CD8-positive, alpha-beta memory T cell (primary cell): ENCODE data around the gene IGF2R. TPM values are rescaled to one million over a fixed set of nuclear protein-coding genes. Genes with fewer than 3 reads are reported as not detected.

Experiments used
- CTCF ChIA-PET: fragments of 350-600 bp; sonication (Branson Sonifier 250); formaldehyde crosslinking; loops from one replicate; lab custom pipeline; 2021; ENCODE audit warnings: antibody characterized with exemption; lab: Charles Lee
- POLR2A ChIA-PET: fragments of 350-600 bp; sonication (Branson Sonifier 250); formaldehyde crosslinking; loops from one replicate; lab custom pipeline; 2021; ENCODE audit warnings: antibody characterized with exemption; lab: Charles Lee
- DNase-seq, 5 donors: peaks; one replicate each; pipeline versions ENCODE4 v3.0.0 to v3.0.0-alpha.2; 2020 to 2022; ENCODE audit warnings: mixed read lengths in 1 of 5
- H3K27ac ChIP-seq: one replicate; pipeline ENCODE4 v1.7.0; 2013; ENCODE audit warnings: low read depth, mild to moderate bottlenecking, low read length, moderate library complexity
- H3K27me3 ChIP-seq: 2 replicates; pipeline ENCODE4 v1.7.0; 2013; ENCODE audit warnings: low read length, mild to moderate bottlenecking; ENCODE audit not compliant: insufficient read depth, poor library complexity, severe bottlenecking
- H3K36me3 ChIP-seq: 2 replicates; pipeline ENCODE4 v1.7.0; 2013; ENCODE audit warnings: mild to moderate bottlenecking, low read length, moderate library complexity; ENCODE audit not compliant: insufficient read depth
- H3K4me1 ChIP-seq: 2 replicates; pipeline ENCODE4 v1.7.0; 2013; ENCODE audit warnings: mild to moderate bottlenecking, low read length, moderate library complexity; ENCODE audit not compliant: insufficient read depth
- H3K4me3 ChIP-seq: 2 replicates; pipeline ENCODE4 v1.7.0; 2013; ENCODE audit warnings: mild to moderate bottlenecking, low read length
- H3K9me3 ChIP-seq: 2 replicates; pipeline ENCODE4 v1.7.0; 2013; ENCODE audit warnings: mild to moderate bottlenecking, low read length
- H3K27ac Mint-ChIP-seq, 8 donors: one replicate each; pipeline ENCODE4 v1.8.0; 2020 to 2021; ENCODE audit warnings: mixed read lengths in 8 of 8, mild to moderate bottlenecking in 6 of 8, inconsistent platforms in 3 of 8, moderate library complexity in 3 of 8
- H3K27me3 Mint-ChIP-seq, 2 donors: one replicate each; pipeline ENCODE4 v1.8.0; 2020 to 2021; ENCODE audit warnings: mixed read lengths in 2 of 2, mild to moderate bottlenecking in 1 of 2, moderate library complexity in 1 of 2
- H3K36me3 Mint-ChIP-seq, 3 donors: one replicate each; pipeline ENCODE4 v1.8.0; 2020 to 2021; ENCODE audit warnings: mixed read lengths in 3 of 3, inconsistent platforms in 1 of 3, mild to moderate bottlenecking in 1 of 3
- H3K4me1 Mint-ChIP-seq, 3 donors: one replicate each; pipeline ENCODE4 v1.8.0; 2020 to 2021; ENCODE audit warnings: mixed read lengths in 3 of 3, inconsistent platforms in 1 of 3, mild to moderate bottlenecking in 1 of 3
- H3K4me3 Mint-ChIP-seq, 7 donors: one replicate each; pipeline ENCODE4 v1.8.0; 2020 to 2021; ENCODE audit warnings: mixed read lengths in 7 of 7, mild to moderate bottlenecking in 6 of 7, moderate library complexity in 4 of 7, inconsistent platforms in 2 of 7
- H3K9me3 Mint-ChIP-seq, 5 donors: one replicate each; pipeline ENCODE4 v1.8.0; 2020 to 2022; ENCODE audit warnings: mixed read lengths in 5 of 5, mild to moderate bottlenecking in 3 of 5, moderate library complexity in 2 of 5, inconsistent platforms in 1 of 5
- polyA plus RNA-seq: library from polyadenylated mRNA; unstranded; fragments of 300-500 nt; fragmentation: Illumina TruSeq; gene quantifications from one replicate; pipeline ENCODE4 v1.2.3, GENCODE V29; 2021
- total RNA-seq, 2 experiments: library from RNA; stranded (reverse); gene quantifications; one replicate each; pipeline ENCODE4 v1.2.3, GENCODE V29; 2021

Gene IGF2R
- total and polyA plus RNA-seq, 3 experiments from 2014 or later = 27.5 to 93.7 (median 91.4) TPM

DNA sequence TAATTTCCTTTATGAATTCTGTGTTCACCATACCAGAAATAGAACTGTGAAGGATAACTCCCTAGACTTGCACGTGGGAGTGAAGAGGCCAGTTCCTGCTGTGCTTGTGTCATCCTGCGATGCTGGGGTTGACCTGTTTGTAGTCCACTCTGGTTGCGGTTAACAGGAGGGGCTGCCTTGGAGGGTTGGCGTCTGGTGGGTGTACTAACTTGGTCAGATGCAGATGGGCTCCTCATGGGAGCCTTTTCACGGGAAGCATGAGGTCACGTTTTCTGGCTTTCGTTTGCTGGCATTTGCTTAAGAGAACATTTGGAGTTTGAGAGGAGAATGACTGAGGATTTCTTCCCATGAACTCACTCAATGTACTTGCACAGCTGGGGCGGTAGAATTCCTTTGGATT, 41.2 kb downstream of the IGF2R start:
- peak overlapping the region in 1 of 8 donors; percentile 29 for H3K27ac Mint-ChIP-seq

DNA sequence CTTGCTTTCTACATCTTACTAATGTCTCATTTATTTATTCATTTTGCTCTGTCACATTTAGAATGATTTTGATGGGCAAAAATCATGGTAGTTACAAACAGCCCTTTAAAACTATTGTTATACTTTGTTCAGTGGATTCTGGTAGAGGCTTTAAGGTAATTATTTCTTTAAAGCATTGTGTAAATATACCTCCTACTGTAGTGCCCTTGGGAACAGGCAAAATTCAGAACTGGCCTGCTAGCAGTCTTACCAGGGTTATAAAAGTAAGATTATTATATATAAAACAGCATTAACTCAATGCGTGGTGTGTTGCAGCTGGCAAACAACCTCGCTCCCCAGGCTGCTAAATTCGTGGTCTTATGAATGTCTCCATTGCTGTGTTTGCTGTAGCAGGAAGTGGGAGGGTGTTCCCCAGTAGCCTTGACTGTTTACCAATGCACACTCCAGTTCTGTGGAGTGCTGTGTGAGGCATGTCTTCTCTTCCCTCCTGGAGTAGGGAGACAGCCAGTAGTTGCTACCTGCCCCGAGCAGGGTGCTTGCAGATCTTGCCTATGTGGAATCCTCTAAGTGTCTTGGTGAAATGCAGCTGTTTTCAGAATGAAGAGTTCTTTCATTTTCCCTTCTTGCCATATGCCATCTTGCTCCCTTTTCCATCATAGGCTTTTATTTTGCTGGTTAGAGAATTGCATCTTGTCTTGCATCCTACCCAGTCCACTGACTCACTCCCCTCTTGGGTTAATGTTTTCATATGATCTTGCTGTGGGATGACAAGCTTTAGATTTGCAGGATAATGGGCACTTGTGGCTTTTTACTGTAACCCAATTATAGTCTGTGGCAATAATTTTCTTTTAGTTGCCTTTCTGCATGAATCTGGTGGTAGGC, 45.3 kb downstream of the IGF2R start:
- H3K36me3 ChIP-seq = peaks cover 21% of the 10 kb centered on the region
- Mint-ChIP-seq H3K27me3 (no peaks in the 10 kb centered on the region), H3K9me3 (no peaks in the 10 kb centered on the region), H3K36me3 (peaks cover 26 to 41% (median 29%) of the 10 kb centered on the region in 3 donors), H3K4me3 (peak overlapping the region; percentile 4 to 86 (median 76)), H3K4me1 (peaks cover 49 to 73% (median 73%) of the 10 kb centered on the region in 3 donors), H3K27ac (peak overlapping the region; percentile 64 to 97 (median 89))
- peaks cover 42% of the 10 kb centered on the region for H3K4me1 ChIP-seq
- H3K27ac ChIP-seq = no peak overlapping the region
- peak in 1 of 5 donors; percentile 23 for DNase-seq
- ChIA-PET POLR2A (interaction anchor here (1.2 kb wide), 1 partner anchor 32 kb away, joined by 4 read pairs; no protein-coding TSS in a partner anchor), CTCF (no interaction called here)
- no peaks in the 10 kb centered on the region for H3K9me3 ChIP-seq
- H3K4me3 ChIP-seq = peak overlapping the region; percentile 16
- no peaks in the 10 kb centered on the region for H3K27me3 ChIP-seq

More for the DNA sequence above, 41.2 kb downstream of the IGF2R start:
- Mint-ChIP-seq H3K4me3 (no peak overlapping the region), H3K4me1 (peaks cover 47 to 68% (median 61%) of the 10 kb centered on the region in 3 donors), H3K9me3 (no peaks in the 10 kb centered on the region), H3K27me3 (no peaks in the 10 kb centered on the region), H3K36me3 (peaks cover 16 to 47% (median 33%) of the 10 kb centered on the region in 3 donors)
- Histone ChIP-seq H3K9me3 (no peaks in the 10 kb centered on the region), H3K36me3 (peaks cover 21% of the 10 kb centered on the region), H3K27ac (no peak overlapping the region), H3K4me3 (no peak overlapping the region), H3K4me1 (peaks cover 30% of the 10 kb centered on the region), H3K27me3 (no peaks in the 10 kb centered on the region)
- ChIA-PET CTCF (no interaction called here), POLR2A (no interaction called here)
- DNase-seq = no peak

DNA sequence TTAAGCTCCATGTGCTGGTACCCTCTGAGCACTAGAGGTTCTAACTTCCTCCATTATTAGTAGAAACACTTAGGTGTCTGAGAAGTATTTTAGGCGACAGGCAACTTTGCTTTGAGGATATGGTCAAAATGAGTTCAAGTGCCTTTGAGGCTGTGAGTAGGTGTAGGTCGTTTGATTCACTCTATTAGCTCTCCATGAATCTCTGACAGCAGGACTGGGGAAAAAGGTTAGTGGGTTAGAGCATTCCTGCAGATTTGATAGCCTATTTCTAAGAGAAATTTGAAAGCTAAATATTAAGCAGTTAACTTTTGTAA, 45.9 kb downstream of the IGF2R start:
- Histone ChIP-seq H3K27me3 (no peaks in the 10 kb centered on the region), H3K36me3 (peaks cover 18% of the 10 kb centered on the region), H3K4me1 (peaks cover 42% of the 10 kb centered on the region), H3K9me3 (no peaks in the 10 kb centered on the region), H3K4me3 (no peak overlapping the region), H3K27ac (no peak overlapping the region)
- H3K9me3 Mint-ChIP-seq = no peaks in the 10 kb centered on the region
- DNase-seq = no peak
- H3K36me3 Mint-ChIP-seq = peaks cover 26 to 36% (median 29%) of the 10 kb centered on the region in 3 donors
- H3K4me1 Mint-ChIP-seq = peaks cover 49 to 73% (median 73%) of the 10 kb centered on the region in 3 donors
- ChIA-PET CTCF (no interaction called here), POLR2A (interaction anchor here (1.2 kb wide), 1 partner anchor 33 kb away, joined by 4 read pairs; no protein-coding TSS in a partner anchor)
- peak overlapping the region; percentile 64 to 97 (median 89) for H3K27ac Mint-ChIP-seq
- H3K27me3 Mint-ChIP-seq = no peaks in the 10 kb centered on the region
- H3K4me3 Mint-ChIP-seq = peak overlapping the region in 6 of 7 donors; percentile 67 to 86 (median 76)

DNA sequence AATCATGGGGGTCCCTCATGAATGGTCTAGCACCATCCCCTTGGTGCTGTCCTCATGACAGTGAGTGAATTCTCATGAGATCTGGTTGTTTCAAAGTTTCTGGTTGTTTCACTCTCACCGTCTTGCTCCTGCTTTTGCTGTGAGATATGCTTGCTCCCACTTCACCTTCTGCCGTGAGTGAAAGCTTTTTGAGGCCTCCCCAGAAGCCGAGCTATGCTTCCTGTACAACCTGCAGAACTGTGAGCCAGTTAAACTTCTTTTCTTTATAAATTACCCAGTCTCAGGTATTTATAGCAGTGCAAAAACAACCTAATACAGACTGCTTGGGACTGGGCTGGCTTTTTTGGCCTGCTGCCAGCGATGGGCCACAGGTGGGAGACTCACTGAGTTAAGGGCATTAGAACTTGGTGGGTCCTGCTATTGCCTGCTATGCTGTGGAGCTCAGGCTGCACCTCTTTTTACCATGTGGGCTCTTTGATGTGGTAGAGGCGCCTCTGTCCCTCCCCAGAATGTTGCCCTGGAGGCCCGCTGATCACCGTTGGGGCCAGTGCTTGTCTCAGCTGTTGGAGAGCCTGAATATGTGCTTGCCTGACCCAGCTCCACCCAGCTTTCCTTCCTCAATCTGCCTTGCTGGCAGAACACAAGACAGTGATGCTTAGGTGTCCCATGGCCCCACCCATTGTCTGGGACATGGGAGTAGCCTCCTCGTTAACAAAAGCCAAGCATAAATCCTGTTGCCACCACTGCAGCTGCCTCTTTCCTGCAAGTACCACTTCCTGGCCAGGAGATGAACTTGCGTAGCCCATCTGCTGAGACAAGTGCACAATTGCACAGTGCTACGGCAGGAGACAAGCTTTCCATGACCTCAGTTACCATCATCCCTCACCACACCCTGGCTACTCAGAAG, 47.1 kb downstream of the IGF2R start:
- Histone ChIP-seq H3K4me1 (peaks cover 42% of the 10 kb centered on the region), H3K4me3 (peak overlapping the region; percentile 24), H3K36me3 (peaks cover 6% of the 10 kb centered on the region), H3K9me3 (no peaks in the 10 kb centered on the region), H3K27ac (peak overlapping the region; percentile 28), H3K27me3 (no peaks in the 10 kb centered on the region)
- Mint-ChIP-seq H3K4me1 (peaks cover 49 to 75% (median 72%) of the 10 kb centered on the region in 3 donors), H3K27me3 (no peaks in the 10 kb centered on the region), H3K36me3 (peaks cover 19 to 26% (median 25%) of the 10 kb centered on the region in 3 donors), H3K27ac (peak overlapping the region; percentile 64 to 97 (median 93)), H3K9me3 (no peaks in the 10 kb centered on the region), H3K4me3 (peak overlapping the region; percentile 6 to 84 (median 76))
- POLR2A ChIA-PET = interaction anchor here (0.9 to 1.4 kb wide), 4 partner anchors 34 to 289 kb away, joined by 3 to 8 read pairs (median 4); partner anchors contain the start of genes IGF2R, MRPL18 and WTAP
- CTCF ChIA-PET = interaction anchor here (0.7 kb wide), 1 partner anchor 35 kb away, joined by 3 read pairs; no protein-coding TSS in a partner anchor
- peak in 4 of 5 donors; percentile 24 to 65 (median 40) for DNase-seq

DNA sequence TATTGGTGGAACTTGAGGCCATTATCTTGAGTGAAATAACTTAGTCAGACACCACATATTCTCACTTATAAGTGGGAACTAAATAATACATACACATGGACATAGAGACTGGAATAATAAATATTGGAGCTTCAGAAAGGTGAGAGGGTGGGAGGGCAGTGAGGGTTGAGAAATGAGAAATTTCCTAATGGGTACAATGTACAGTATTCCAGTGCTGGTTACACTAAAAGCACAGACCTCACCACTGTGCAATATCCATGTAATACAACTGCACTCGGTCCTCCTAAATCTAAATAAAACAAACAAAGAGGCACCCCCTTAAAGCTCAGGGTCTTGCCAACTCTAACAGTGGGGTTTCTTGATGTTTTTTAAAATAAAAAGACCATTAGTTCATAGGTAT, 53.2 kb downstream of the IGF2R start:
- DNase-seq = no peak
- H3K4me1 Mint-ChIP-seq = peaks cover 6 to 21% (median 21%) of the 10 kb centered on the region in 3 donors
- POLR2A ChIA-PET = no interaction called here

DNA sequence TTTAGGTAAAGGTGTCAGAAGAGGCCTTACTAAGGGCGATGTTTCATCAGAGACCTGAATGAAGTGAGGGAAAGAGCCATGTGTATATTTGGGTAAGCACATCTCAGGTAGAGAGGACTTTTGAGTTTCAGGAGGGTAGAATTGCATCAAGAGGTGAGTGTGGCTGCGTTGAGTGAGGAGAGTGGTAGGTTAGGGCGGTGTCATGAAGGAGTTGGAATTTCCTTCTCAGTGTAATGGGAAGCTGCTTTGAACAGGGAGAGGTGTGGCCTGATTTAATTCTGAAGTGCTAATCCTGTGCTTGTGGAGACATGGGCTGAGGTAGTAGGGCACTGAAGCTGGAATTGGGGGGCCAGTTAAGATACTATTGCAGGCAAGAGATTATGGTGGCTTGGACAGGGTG, 53.9 kb downstream of the IGF2R start:
- ChIA-PET POLR2A (no interaction called here), CTCF (no interaction called here)
- no peaks in the 10 kb centered on the region for H3K4me1 ChIP-seq
- H3K9me3 ChIP-seq = no peaks in the 10 kb centered on the region
- Mint-ChIP-seq H3K4me1 (peaks cover 8 to 22% (median 17%) of the 10 kb centered on the region in 3 donors), H3K4me3 (no peak overlapping the region), H3K36me3 (peaks cover 7 to 25% (median 10%) of the 10 kb centered on the region in 3 donors), H3K27me3 (peaks cover 0 to 2% of the 10 kb centered on the region in 2 donors), H3K9me3 (no peaks in the 10 kb centered on the region), H3K27ac (no peak overlapping the region)
- H3K27ac ChIP-seq = no peak overlapping the region
- no peaks in the 10 kb centered on the region for H3K27me3 ChIP-seq
- no peak overlapping the region for H3K4me3 ChIP-seq
- H3K36me3 ChIP-seq = peaks cover 13% of the 10 kb centered on the region
- DNase-seq = no peak

More for the DNA sequence above, 53.2 kb downstream of the IGF2R start:
- Mint-ChIP-seq H3K9me3 (no peaks in the 10 kb centered on the region), H3K27ac (peak overlapping the region in 2 of 8 donors; percentile 35 to 38), H3K4me3 (no peak overlapping the region), H3K36me3 (peaks cover 8 to 18% (median 10%) of the 10 kb centered on the region in 3 donors), H3K27me3 (no peaks in the 10 kb centered on the region)
- no peak overlapping the region for H3K27ac ChIP-seq
- H3K27me3 ChIP-seq = no peaks in the 10 kb centered on the region
- H3K9me3 ChIP-seq = no peaks in the 10 kb centered on the region
- H3K4me3 ChIP-seq = no peak overlapping the region
- H3K4me1 ChIP-seq = no peaks in the 10 kb centered on the region
- CTCF ChIA-PET = no interaction called here
- peaks cover 6% of the 10 kb centered on the region for H3K36me3 ChIP-seq

DNA sequence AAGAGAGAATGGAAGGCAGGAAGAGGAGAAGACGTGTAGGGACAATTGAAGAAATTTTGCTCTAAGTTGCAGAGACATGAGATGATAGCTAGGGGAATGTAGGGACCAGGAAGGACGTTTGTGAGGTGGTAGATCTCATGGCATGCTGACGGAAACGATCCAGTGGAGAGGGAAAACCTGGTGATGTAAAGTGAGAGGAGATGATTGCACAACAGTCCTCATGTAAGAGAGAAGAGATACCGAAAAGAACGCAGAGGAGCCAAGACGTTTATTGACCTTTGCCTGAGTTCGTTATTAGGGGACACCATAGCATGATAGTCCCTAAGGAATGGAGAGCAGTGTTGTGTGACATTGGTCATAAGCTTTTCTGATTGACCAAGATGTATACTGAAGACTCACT, 55.3 kb downstream of the IGF2R start:
- no peak overlapping the region for H3K4me3 ChIP-seq
- H3K27me3 ChIP-seq = no peaks in the 10 kb centered on the region
- Mint-ChIP-seq H3K27me3 (peaks cover 0 to 3% of the 10 kb centered on the region in 2 donors), H3K36me3 (peaks cover 0 to 38% (median 10%) of the 10 kb centered on the region in 3 donors), H3K4me3 (no peak overlapping the region), H3K9me3 (no peaks in the 10 kb centered on the region), H3K4me1 (peaks cover 10 to 18% (median 15%) of the 10 kb centered on the region in 3 donors), H3K27ac (no peak overlapping the region)
- peaks cover 14% of the 10 kb centered on the region for H3K36me3 ChIP-seq
- H3K27ac ChIP-seq = no peak overlapping the region
- POLR2A ChIA-PET = interaction anchor here (0.8 kb wide), 1 partner anchor 37 kb away, joined by 3 read pairs; no protein-coding TSS in a partner anchor
- no peak for DNase-seq
- no peaks in the 10 kb centered on the region for H3K9me3 ChIP-seq
- H3K4me1 ChIP-seq = no peaks in the 10 kb centered on the region
- CTCF ChIA-PET = no interaction called here
